ENCODE measurements around the gene CCR7. TPM values are rescaled to one million over a fixed set of nuclear protein-coding genes. Genes with fewer than 3 reads are reported as not detected.

CCR7 gene
- polyA plus RNA-seq, 2 of the 4 experiments (the other 2 are of a cell fraction) = 0.84 to 1.4 TPM

DNA sequence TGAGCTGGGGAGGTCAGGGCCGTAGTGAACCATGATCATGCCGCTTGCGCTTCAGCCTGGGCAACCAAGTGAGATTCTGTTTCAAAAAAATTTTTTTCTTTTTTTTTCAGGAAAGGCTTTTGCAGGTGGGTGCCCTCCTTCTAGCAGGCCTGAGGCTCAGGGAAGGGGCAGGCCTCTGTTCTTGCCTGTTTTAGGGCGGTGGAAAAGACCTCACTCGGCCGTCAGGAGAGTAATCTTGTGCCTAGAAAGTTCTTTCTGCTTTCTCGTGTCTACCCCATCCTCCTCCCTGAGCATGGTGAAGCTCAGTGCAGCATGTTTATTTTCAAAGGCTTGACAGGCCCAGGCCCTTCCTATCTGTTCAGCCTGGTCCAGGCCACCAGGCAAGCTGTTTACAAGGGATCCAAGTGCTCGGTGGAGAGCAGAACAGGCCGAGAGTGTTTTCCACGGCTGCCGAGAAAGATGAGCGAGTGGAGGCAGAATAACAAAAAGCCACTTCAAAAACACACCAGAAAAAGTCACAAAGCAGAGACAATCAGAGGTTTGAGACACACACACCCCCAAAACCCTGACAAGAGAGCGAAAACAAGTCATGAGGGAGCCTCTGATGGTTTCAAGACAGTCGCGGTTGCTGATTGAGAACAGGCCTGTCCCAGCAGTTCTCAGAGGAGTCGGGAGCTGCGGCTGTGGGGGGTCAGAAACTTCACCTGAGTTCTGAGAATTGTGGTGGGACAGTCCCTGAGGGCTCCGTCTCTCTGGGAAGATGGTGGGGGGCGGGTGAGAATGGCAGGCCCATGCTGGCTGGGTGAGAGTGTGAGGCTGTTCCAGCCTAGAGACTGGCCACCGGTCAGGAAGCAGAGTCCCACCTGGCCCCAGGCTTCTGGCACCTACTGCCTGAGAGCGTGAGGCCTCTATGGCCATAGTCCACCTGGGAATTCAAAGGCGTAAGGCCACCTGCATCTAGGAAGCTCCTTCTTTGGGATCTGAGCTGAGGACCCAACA, 37.5 kb upstream of the CCR7 start:
- no peak overlapping the region for H3K4me2 ChIP-seq
- POLR2A ChIA-PET = no interaction called here
- TF ChIP-seq KDM5A (IDR thresholded peaks at IDR 0.05) (no peak), POLR2A (IDR thresholded peaks at IDR 0.05; ENCODE audit: low read length) (0 out of 2 replicates have a peak, but pooled peaks have one; percentile 10)
- H3K4me1 ChIP-seq = no peaks in the 10 kb centered on the region
- no peak for FAIRE-seq
- H3K9me3 ChIP-seq = no peaks in the 10 kb centered on the region
- H3K4me3 ChIP-seq = no peak overlapping the region
- no peak for ATAC-seq
- no peak overlapping the region for H3K27ac ChIP-seq
- no peak for DNase-seq (ENCODE audit: low read depth in 1 of 2, low spot score in 1 of 2)
- CTCF ChIA-PET = interaction anchor here (0.6 to 2.9 kb wide), 11 partner anchors 9 to 1065 kb away, joined by 3 to 22 read pairs (median 4); no protein-coding TSS in a partner anchor
- 88% methylated on average over 22 of the region's 22 CpGs for WGBS (ENCODE audit: missing lambda C conversion rate)

DNA sequence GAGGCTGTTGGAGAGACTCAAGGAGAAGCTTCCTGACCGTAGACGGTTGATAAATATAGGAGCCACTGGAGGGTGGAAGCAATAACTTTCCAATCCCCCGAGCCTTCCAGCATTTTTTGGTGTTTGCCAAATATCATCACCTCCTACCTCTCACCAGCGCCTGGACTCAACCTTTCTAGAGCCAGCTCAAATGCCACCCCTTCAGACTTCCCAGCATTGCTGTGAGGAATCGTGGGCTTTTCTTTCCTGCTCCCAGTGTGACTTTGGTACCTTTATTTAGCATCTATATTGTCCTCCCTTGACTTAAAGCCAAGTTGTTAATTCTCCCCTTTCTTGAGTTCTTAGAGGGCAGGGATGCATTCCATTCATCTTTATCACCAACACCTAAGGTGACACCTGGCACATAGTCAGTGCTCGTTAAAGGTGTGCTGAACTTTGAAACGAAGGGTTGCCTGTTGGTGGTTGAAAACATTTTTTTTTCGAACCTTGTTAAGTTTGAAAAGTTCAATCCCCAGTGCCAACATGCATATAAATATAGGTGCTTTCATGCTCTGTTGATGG, 35.3 kb upstream of the CCR7 start:
- Histone ChIP-seq H3K9me3 (peaks cover 5% of the 10 kb centered on the region; the same call in 1 of the 3 replicates), H3K27ac (no peak overlapping the region), H3K4me1 (no peaks in the 10 kb centered on the region), H3K4me2 (no peak overlapping the region), H3K4me3 (no peak overlapping the region)
- DNase-seq (ENCODE audit: low read depth in 1 of 2, low spot score in 1 of 2) (no peak), ATAC-seq (no peak), FAIRE-seq (no peak)
- TF ChIP-seq KDM5A (IDR thresholded peaks at IDR 0.05) = no peak
- TF ChIP-seq HEYL (CRISPR knock-in tag; IDR thresholded peaks at IDR 0.05) = no peak
- no peak for TF ChIP-seq GATA3 (IDR thresholded peaks at IDR 0.05; ENCODE audit: borderline replicate concordance)
- TF ChIP-seq, protein P1, sequence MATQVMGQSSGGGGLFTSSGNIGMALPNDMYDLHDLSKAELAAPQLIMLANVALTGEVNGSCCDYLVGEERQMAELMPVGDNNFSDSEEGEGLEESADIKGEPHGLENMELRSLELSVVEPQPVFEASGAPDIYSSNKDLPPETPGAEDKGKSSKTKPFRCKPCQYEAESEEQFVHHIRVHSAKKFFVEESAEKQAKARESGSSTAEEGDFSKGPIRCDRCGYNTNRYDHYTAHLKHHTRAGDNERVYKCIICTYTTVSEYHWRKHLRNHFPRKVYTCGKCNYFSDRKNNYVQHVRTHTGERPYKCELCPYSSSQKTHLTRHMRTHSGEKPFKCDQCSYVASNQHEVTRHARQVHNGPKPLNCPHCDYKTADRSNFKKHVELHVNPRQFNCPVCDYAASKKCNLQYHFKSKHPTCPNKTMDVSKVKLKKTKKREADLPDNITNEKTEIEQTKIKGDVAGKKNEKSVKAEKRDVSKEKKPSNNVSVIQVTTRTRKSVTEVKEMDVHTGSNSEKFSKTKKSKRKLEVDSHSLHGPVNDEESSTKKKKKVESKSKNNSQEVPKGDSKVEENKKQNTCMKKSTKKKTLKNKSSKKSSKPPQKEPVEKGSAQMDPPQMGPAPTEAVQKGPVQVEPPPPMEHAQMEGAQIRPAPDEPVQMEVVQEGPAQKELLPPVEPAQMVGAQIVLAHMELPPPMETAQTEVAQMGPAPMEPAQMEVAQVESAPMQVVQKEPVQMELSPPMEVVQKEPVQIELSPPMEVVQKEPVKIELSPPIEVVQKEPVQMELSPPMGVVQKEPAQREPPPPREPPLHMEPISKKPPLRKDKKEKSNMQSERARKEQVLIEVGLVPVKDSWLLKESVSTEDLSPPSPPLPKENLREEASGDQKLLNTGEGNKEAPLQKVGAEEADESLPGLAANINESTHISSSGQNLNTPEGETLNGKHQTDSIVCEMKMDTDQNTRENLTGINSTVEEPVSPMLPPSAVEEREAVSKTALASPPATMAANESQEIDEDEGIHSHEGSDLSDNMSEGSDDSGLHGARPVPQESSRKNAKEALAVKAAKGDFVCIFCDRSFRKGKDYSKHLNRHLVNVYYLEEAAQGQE (IDR thresholded peaks at IDR 0.05) = no peak
- no peak for TF ChIP-seq FOSL2 (IDR thresholded peaks at IDR 0.05)
- no peak for TF ChIP-seq FOSL2 (CRISPR knock-in tag; IDR thresholded peaks at IDR 0.05)
- ChIA-PET CTCF (interaction anchor here (1.0 kb wide), 1 partner anchor 15 kb away, joined by 5 read pairs; no protein-coding TSS in a partner anchor), POLR2A (no interaction called here)
- 43% methylated on average over 8 of the region's 8 CpGs for WGBS (ENCODE audit: missing lambda C conversion rate)

DNA sequence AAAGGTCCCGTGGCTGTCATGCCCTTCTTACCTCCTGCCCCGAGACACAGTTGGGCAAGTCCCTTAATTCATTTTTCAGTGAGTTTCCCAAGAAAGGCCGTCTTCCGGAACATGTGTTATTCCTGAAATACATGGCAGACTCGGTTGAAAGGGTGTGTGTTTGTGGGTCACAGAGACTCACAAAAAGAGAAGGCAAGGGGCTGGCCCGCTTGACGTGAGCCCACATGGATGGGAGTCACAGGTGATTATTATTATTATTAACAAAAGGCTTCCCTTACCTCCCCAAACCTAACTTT, 34.1 kb upstream of the CCR7 start:
- no peak overlapping the region for H3K4me3 ChIP-seq
- DNase-seq (ENCODE audit: low read depth in 1 of 2, low spot score in 1 of 2) = no peak
- H3K27ac ChIP-seq = no peak overlapping the region
- no peak overlapping the region for H3K4me2 ChIP-seq
- H3K9me3 ChIP-seq = peaks cover 5% of the 10 kb centered on the region; the same call in 1 of the 3 replicates
- no peaks in the 10 kb centered on the region for H3K4me1 ChIP-seq
- ATAC-seq = no peak
- WGBS (ENCODE audit: missing lambda C conversion rate) = 74% methylated on average over 7 of the region's 7 CpGs
- ChIA-PET CTCF (no interaction called here), POLR2A (no interaction called here)
- no peak for FAIRE-seq
- no peak for TF ChIP-seq GATA3 (IDR thresholded peaks at IDR 0.05; ENCODE audit: borderline replicate concordance)
- TF ChIP-seq CEBPB (IDR thresholded peaks at IDR 0.05) = no peak
- no peak for TF ChIP-seq JUNB (IDR thresholded peaks at IDR 0.05)

DNA sequence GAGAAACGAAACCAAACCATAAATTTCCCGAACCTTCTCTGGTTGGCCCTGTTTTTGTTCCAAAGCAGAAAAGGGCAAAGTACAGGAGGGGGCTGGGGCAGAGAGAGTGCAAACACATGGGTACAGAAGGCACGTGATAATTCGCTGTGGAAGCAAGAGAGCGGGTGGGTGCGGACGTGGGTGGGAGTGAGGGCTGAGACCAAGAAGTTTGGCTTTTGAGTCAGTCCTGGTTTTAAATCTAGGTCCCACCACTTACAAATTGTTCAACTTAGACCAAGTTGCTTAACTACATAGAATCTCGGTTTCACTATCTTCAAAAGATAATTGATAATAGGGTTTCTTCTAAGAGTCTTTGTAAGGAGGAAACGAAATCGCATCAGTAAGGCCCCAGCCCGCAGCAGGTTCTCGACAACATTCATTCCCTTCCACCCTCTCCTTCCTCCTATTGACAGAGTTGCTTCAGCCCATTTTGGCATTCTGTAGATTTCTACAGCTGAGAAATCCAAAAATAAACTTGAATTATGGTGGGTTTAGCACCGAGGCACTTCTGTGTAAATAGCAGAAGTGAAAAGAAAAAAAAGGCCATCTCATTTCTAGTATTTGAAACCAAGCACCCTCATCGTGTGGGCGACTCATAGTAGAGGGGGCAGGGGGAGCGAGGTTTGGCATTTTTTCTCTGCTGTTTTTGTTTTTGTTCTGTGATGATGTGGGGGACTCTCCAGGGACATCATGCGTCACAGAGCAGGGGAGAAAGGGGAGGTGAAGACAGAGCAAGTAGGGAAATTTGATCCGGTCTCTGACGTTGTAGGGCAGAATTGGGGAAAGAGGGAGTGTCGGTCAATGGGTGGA, 33.6 kb upstream of the CCR7 start:
- peaks cover 5% of the 10 kb centered on the region; the same call in 1 of the 3 replicates for H3K9me3 ChIP-seq
- ATAC-seq (no peak), DNase-seq (ENCODE audit: low read depth in 1 of 2, low spot score in 1 of 2) (no peak), FAIRE-seq (peak; percentile 78)
- POLR2A ChIA-PET = no interaction called here
- WGBS (ENCODE audit: missing lambda C conversion rate) = 83% methylated on average over 20 of the region's 20 CpGs
- no peak overlapping the region for H3K4me2 ChIP-seq
- CTCF ChIA-PET = interaction anchor here (1.3 to 1.4 kb wide), 2 partner anchors 17 to 39 kb away, joined by 3 to 4 read pairs; no protein-coding TSS in a partner anchor
- no peak overlapping the region for H3K4me3 ChIP-seq
- no peak overlapping the region for H3K27ac ChIP-seq
- no peaks in the 10 kb centered on the region for H3K4me1 ChIP-seq
- TF ChIP-seq POLR2A (IDR thresholded peaks at IDR 0.05; ENCODE audit: low read length) (no peak), KDM5A (IDR thresholded peaks at IDR 0.05) (no peak), RAD21 (conservative IDR thresholded peaks at IDR 0.05 in 1 of 2, IDR thresholded peaks at IDR 0.05 in 1 of 2) (no peak), NR3C1 (IDR thresholded peaks at IDR 0.05) (no peak), CBX2 (IDR thresholded peaks at IDR 0.05; ENCODE audit: borderline replicate concordance, low read depth) (no peak), TP53 (CRISPR knock-in tag; IDR thresholded peaks at IDR 0.05) (no peak), CHD4 (IDR thresholded peaks at IDR 0.05; ENCODE audit: borderline replicate concordance) (no peak)
- TF ChIP-seq, protein P2, sequence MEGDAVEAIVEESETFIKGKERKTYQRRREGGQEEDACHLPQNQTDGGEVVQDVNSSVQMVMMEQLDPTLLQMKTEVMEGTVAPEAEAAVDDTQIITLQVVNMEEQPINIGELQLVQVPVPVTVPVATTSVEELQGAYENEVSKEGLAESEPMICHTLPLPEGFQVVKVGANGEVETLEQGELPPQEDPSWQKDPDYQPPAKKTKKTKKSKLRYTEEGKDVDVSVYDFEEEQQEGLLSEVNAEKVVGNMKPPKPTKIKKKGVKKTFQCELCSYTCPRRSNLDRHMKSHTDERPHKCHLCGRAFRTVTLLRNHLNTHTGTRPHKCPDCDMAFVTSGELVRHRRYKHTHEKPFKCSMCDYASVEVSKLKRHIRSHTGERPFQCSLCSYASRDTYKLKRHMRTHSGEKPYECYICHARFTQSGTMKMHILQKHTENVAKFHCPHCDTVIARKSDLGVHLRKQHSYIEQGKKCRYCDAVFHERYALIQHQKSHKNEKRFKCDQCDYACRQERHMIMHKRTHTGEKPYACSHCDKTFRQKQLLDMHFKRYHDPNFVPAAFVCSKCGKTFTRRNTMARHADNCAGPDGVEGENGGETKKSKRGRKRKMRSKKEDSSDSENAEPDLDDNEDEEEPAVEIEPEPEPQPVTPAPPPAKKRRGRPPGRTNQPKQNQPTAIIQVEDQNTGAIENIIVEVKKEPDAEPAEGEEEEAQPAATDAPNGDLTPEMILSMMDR (IDR thresholded peaks at IDR 0.05) = no peak
- TF ChIP-seq, protein P3, sequence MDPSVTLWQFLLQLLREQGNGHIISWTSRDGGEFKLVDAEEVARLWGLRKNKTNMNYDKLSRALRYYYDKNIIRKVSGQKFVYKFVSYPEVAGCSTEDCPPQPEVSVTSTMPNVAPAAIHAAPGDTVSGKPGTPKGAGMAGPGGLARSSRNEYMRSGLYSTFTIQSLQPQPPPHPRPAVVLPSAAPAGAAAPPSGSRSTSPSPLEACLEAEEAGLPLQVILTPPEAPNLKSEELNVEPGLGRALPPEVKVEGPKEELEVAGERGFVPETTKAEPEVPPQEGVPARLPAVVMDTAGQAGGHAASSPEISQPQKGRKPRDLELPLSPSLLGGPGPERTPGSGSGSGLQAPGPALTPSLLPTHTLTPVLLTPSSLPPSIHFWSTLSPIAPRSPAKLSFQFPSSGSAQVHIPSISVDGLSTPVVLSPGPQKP (IDR thresholded peaks at IDR 0.05; ENCODE audit: low read depth, low read length) = no peak
- TF ChIP-seq, protein P4, sequence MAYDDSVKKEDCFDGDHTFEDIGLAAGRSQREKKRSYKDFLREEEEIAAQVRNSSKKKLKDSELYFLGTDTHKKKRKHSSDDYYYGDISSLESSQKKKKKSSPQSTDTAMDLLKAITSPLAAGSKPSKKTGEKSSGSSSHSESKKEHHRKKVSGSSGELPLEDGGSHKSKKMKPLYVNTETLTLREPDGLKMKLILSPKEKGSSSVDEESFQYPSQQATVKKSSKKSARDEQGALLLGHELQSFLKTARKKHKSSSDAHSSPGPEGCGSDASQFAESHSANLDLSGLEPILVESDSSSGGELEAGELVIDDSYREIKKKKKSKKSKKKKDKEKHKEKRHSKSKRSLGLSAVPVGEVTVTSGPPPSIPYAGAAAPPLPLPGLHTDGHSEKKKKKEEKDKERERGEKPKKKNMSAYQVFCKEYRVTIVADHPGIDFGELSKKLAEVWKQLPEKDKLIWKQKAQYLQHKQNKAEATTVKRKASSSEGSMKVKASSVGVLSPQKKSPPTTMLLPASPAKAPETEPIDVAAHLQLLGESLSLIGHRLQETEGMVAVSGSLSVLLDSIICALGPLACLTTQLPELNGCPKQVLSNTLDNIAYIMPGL (CRISPR knock-in tag; IDR thresholded peaks at IDR 0.05; ENCODE audit: borderline replicate concordance) = no peak
